ENCODE measurements around the gene PUM1. TPM values are rescaled to one million over a fixed set of nuclear protein-coding genes. Genes with fewer than 3 reads are reported as not detected.

Gene PUM1
- total RNA-seq, 1 donor from 2014 or later = 105 TPM

GRCh38 chr1:30990591-30990990 is 74.9 kb downstream of the PUM1 start:
- Mint-ChIP-seq H3K4me1 (ENCODE audit: low read depth) (peaks cover 62% of the 10 kb centered on the region), H3K36me3 (ENCODE audit: low read depth) (peaks cover 7% of the 10 kb centered on the region), H3K9me3 (ENCODE audit: low read depth) (no peaks in the 10 kb centered on the region), H3K27me3 (ENCODE audit: low read depth) (no peaks in the 10 kb centered on the region), H3K27ac (ENCODE audit: unreplicated experiment) (peak overlapping the region; percentile 89), H3K4me3 (ENCODE audit: unreplicated experiment) (no peak overlapping the region)
- TF ChIP-seq, protein P1, sequence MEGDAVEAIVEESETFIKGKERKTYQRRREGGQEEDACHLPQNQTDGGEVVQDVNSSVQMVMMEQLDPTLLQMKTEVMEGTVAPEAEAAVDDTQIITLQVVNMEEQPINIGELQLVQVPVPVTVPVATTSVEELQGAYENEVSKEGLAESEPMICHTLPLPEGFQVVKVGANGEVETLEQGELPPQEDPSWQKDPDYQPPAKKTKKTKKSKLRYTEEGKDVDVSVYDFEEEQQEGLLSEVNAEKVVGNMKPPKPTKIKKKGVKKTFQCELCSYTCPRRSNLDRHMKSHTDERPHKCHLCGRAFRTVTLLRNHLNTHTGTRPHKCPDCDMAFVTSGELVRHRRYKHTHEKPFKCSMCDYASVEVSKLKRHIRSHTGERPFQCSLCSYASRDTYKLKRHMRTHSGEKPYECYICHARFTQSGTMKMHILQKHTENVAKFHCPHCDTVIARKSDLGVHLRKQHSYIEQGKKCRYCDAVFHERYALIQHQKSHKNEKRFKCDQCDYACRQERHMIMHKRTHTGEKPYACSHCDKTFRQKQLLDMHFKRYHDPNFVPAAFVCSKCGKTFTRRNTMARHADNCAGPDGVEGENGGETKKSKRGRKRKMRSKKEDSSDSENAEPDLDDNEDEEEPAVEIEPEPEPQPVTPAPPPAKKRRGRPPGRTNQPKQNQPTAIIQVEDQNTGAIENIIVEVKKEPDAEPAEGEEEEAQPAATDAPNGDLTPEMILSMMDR (IDR thresholded peaks at IDR 0.05) = no peak
- no peak for DNase-seq (ENCODE audit: low spot score)

DNA sequence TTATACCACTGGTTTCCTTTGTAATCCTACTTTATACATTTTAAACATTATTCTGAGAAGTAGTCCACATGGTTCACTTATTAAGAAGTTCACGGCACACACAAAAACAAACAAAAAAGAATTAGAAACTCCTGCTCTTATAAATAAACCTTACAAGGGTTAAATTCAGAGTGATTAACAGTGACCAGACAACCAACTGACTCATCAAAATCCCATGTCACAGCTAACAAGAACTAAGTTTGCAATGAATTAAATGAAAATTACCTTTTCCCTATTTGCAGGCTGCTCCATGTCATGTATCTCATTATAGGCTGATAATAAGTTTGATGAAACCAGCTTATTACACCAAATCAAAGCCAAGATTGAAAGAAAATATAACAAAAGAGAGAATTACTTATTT is 77.5 kb downstream of the PUM1 start:
- TF ChIP-seq, protein P1 (IDR thresholded peaks at IDR 0.05) = no peak
- H3K4me3 Mint-ChIP-seq (ENCODE audit: unreplicated experiment) = no peak overlapping the region
- H3K27ac Mint-ChIP-seq (ENCODE audit: unreplicated experiment) = peak overlapping the region; percentile 81
- H3K27me3 Mint-ChIP-seq (ENCODE audit: low read depth) = no peaks in the 10 kb centered on the region
- H3K9me3 Mint-ChIP-seq (ENCODE audit: low read depth) = no peaks in the 10 kb centered on the region
- DNase-seq (ENCODE audit: low spot score) = no peak
- H3K4me1 Mint-ChIP-seq (ENCODE audit: low read depth) = peaks cover 85% of the 10 kb centered on the region
- H3K36me3 Mint-ChIP-seq (ENCODE audit: low read depth) = peaks cover 5% of the 10 kb centered on the region

GRCh38 chr1:30986755-30987154 is 78.8 kb downstream of the PUM1 start:
- Mint-ChIP-seq H3K4me3 (ENCODE audit: unreplicated experiment) (no peak overlapping the region), H3K4me1 (ENCODE audit: low read depth) (peaks cover 92% of the 10 kb centered on the region), H3K27me3 (ENCODE audit: low read depth) (no peaks in the 10 kb centered on the region), H3K9me3 (ENCODE audit: low read depth) (no peaks in the 10 kb centered on the region), H3K27ac (ENCODE audit: unreplicated experiment) (peak overlapping the region; percentile 2), H3K36me3 (ENCODE audit: low read depth) (peaks cover 4% of the 10 kb centered on the region)
- TF ChIP-seq, protein P1 (IDR thresholded peaks at IDR 0.05) = no peak
- no peak for DNase-seq (ENCODE audit: low spot score)

DNA sequence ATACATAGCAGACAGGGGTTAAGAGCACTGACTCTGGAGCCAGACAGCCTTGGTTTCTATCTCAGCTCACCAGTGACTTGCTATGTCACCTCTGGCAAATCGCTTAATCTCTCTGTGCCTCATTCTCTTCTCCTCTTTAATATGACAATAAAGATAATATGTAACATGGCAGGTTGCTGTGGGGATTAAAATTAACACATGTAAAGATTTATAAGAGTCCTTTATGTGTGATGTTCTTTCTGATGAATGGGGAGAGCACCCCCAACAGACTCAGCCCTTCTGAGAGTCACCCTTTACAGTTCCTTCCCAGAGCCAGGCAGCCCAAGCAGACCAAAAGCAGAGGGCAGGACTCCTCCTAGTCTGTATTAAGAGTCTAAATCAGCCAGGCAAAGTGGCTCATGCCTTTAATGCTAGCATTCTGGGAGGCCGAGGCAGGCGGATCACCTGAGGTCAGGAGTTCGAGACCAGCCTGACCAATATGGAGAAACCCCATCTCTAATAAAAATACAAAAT is 80.5 kb downstream of the PUM1 start:
- no peak for DNase-seq (ENCODE audit: low spot score)
- peaks cover 86% of the 10 kb centered on the region for H3K4me1 Mint-ChIP-seq (ENCODE audit: low read depth)
- TF ChIP-seq, protein P1 (IDR thresholded peaks at IDR 0.05) = no peak

GRCh38 chr1:30984165-30984889 is 81.2 kb downstream of the PUM1 start:
- TF ChIP-seq, protein P1 (IDR thresholded peaks at IDR 0.05) = peak; percentile 59
- Mint-ChIP-seq H3K4me3 (ENCODE audit: unreplicated experiment) (no peak overlapping the region), H3K36me3 (ENCODE audit: low read depth) (peaks cover 13% of the 10 kb centered on the region), H3K27me3 (ENCODE audit: low read depth) (no peaks in the 10 kb centered on the region), H3K9me3 (ENCODE audit: low read depth) (no peaks in the 10 kb centered on the region), H3K27ac (ENCODE audit: unreplicated experiment) (peak overlapping the region; percentile 77), H3K4me1 (ENCODE audit: low read depth) (peaks cover 80% of the 10 kb centered on the region)
- DNase-seq (ENCODE audit: low spot score) = no peak

More for the DNA sequence above, 80.5 kb downstream of the PUM1 start:
- Mint-ChIP-seq H3K9me3 (ENCODE audit: low read depth) (no peaks in the 10 kb centered on the region), H3K4me3 (ENCODE audit: unreplicated experiment) (no peak overlapping the region), H3K27me3 (ENCODE audit: low read depth) (no peaks in the 10 kb centered on the region), H3K36me3 (ENCODE audit: low read depth) (peaks cover 5% of the 10 kb centered on the region), H3K27ac (ENCODE audit: unreplicated experiment) (peak overlapping the region; percentile 77)

Data from chondrocyte (in vitro differentiated cells).